AG10803 (cell line): Measurements from ENCODE around the gene MAFG.
"Not testable (repeated sequence)": the region's sequence is repeated elsewhere in the genome, so short reads cannot be mapped to it uniquely, and the experiment has no call there.

Source experiments
- DNase-seq: peaks from one replicate; pipeline ENCODE4 v3.0.0; 2010; ENCODE audit warnings: low read depth
- H3K4me3 ChIP-seq: 2 replicates; pipeline ENCODE4 v1.5.1; 2011; ENCODE audit warnings: mild to moderate bottlenecking, low read length, control low read depth
- TF ChIP-seq, protein P1 (sequence below): conservative IDR thresholded peaks from 2 replicates; pipeline ENCODE4 v1.5.1; 2011; ENCODE audit warnings: mild to moderate bottlenecking, low read length, control low read depth, inconsistent platforms

MAFG gene

DNA sequence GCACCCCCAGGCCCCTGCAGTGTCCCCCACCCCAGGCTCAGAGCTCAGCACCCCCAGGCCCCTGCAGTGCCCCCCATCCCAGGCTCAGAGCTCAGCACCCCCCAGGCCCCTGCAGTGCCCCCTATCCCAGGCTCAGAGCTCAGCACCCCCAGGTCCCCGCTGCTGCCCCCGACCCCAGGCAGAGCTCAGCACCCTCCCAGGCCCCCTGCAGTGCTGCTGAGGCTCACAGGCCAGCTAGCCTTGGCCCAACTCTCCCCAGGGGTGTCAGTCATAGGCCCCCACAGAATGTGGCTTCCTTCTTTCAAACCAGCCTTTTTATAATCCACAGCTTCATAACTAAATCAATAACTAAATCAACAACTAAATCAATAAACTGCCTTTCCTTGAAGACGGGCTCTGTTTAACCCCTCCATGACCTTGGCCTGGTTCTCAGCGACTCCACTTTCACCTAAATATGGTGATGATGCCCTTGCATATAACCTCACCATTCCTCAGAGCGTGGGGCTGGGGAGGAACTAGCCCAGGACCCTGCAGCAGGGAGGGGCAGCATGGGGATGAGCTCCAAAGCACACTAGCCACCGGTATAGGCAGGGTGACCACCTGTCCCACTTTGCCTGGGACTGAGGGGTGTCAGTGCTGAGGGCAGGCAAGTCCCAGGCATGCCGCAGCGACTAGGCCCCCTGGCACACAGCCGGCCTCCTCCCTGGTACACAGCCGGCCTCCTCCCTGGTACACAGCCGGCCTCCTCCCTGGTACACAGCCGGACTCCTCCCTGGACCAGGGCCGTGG lies 28.4 kb upstream of the MAFG start:
- TF ChIP-seq, protein P1, sequence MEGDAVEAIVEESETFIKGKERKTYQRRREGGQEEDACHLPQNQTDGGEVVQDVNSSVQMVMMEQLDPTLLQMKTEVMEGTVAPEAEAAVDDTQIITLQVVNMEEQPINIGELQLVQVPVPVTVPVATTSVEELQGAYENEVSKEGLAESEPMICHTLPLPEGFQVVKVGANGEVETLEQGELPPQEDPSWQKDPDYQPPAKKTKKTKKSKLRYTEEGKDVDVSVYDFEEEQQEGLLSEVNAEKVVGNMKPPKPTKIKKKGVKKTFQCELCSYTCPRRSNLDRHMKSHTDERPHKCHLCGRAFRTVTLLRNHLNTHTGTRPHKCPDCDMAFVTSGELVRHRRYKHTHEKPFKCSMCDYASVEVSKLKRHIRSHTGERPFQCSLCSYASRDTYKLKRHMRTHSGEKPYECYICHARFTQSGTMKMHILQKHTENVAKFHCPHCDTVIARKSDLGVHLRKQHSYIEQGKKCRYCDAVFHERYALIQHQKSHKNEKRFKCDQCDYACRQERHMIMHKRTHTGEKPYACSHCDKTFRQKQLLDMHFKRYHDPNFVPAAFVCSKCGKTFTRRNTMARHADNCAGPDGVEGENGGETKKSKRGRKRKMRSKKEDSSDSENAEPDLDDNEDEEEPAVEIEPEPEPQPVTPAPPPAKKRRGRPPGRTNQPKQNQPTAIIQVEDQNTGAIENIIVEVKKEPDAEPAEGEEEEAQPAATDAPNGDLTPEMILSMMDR = no peak
- no peak overlapping the region for H3K4me3 ChIP-seq
- no peak for DNase-seq

DNA sequence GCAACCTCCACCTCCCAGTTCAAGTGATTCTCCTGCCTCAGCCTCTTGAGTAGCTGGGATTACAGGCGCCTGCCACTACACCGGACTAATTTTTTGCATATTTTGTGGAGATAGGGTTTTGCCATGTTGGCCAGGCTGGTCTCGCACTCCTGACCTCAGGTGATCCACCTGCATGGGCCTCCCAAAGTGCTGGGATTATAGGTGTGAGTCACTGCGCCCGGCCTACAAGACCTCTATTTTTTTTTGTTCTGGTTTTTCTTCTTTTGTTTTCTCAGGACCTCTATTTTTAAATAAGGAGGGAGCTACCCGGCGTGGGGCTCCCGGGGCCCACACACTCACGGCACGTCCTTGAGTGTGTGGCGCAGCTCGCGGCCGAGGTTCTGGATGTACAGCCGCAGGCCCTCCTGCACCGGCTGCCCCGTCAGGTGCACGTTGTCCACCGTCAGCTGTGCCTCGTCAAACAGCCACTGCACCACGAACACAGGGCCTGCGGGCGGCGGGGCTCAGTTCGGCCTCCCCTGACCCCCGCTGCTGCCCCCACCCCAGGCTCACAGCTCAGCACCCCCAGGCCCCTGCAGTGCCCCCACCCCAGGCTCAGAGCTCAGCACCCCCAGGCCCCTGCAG lies 27.6 kb upstream of the MAFG start:
- no peak for DNase-seq
- H3K4me3 ChIP-seq = no peak overlapping the region
- TF ChIP-seq, protein P1 = no peak

DNA sequence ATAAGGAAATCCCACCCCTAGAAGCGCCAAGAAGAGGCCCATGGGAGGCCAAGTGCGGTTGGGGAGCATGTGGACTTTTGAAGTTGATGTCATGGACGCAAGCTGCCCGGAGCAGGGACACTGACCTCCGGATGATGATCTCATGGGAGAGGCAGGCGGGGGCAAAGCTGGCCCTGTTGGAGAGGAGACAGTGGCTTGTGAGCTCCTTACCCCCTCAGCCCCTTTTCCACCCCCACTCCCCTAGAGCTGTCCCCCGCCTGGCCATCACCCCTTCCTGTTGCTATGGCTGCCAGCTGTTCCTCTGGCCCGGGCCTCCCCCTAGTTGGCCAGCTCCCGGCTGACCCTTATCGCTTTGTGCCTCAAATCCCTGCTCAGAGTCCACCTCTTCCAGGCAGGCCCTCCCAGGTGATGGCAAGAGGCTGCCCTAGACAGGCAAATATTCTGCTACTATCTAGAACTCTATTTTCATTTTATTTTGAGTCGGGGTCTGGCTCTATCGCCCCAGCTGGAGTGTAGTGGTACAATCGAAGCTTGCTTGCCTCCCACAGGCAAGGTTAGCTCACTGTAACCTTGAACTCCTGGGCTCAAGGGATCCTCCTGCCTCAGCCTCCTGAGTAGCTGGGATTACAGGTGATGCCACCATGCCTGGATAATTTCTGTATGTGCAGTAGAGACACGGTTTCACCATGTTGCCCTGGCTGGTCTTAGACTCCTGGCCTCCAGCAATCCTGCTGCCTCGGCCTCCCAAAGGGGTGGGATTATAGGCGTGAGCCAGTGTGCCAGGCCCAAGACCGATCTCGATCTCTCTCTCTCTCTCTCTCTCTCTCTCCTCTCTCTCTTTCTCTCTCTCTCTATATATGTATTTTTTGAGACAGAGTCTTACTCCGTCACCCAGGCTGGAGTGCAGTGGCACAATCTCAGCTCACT lies 26.9 kb upstream of the MAFG start:
- no peak for DNase-seq
- H3K4me3 ChIP-seq = no peak overlapping the region
- TF ChIP-seq, protein P1 = no peak

DNA sequence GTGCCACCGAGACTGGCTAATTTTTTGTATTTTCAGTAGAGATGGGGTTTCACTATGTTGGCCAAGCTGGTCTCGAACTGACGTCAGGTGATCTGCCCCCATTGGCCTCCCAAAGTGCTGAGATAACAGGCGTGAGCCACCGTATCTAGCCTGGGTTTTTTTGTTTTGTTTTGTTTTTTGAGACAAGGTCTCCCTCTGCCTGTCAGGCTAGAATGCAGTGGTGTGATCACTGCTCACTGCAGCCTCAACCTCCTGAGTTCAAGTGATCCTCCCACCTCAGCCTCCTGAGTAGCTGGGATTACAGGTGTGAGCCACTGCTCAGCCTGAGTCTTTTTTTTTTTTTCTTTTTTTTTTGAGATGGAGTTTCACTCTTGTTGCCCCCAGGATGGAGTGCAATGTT lies 25.9 kb upstream of the MAFG start:
- H3K4me3 ChIP-seq, DNase-seq: not testable (repeated sequence)

DNA sequence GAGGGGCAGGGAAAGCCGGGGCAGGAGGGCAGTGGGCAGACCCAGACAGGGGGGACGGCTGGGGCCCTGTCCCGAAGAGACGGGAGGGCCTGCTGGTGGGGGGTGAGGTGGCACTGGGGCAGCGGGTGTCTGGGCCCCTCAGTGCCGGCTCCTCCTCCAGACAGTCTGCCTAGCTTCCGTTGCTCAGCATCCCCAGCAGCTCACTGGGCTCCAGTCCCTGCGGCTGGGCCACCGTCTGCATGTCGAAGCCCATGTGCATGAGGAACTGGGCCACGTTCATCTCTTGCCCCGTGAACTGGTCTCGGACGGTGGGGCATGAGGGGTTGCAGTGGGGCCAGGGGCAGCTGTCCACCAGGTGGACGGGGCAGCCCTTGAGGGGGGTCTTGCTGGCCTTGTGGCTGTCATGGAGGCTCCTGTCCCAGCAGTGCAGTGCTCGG lies 25.3 kb upstream of the MAFG start:
- H3K4me3 ChIP-seq = no peak overlapping the region
- TF ChIP-seq, protein P1 = no peak
- no peak for DNase-seq

DNA sequence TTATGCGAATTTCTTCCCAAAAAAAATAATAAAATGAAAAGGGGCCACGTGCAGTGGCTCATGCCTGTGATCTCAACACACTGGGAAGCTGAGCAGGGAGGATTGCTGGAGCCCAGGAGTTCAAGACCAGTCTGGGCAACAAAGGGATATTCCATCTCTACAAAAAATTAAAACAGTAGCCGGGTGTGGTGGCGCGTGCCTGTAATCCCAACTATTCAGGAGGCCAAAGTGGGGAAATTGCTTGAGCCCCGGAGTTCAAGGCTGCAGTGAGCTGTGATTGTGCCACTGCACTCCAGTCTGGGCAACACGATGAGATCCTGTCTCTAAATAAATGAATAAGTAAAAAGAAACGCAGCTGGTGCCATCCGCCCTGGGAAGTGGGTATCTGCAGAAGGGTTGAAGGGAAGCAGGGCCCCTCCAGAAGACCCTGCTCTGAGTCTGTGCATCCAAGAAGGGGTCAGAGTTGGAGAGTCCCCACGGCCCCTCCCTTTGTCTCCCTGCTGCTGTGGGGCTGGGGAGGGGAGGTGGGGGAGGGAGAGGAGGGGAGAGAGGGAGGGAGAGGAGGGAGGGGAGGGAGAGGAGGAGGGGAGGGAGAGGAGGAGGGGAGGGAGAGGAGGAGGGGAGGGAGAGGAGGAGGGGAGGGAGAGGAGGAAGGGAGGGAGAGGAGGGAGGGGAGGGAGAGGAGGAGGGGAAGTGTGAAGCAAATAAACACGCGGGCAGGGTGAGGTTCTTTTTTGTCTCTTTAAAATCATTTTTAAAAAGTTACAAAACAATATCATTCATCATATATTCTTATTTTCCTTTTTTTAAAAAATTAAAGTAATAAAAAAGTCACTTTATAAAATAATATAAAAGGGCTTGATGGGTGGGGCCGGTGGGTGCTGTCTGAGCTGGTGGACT lies 24.5 kb upstream of the MAFG start:
- H3K4me3 ChIP-seq = no peak overlapping the region
- TF ChIP-seq, protein P1 = no peak
- DNase-seq = no peak
